HepG2 (cell line): ENCODE data around the gene GAS2L1. TPM values are rescaled to one million over a fixed set of nuclear protein-coding genes. Genes with fewer than 3 reads are reported as not detected.
A peak's percentile ranks its signal among the peaks of the same experiment; 100 is the strongest.

Experiments used
- ATAC-seq: fragments of 200-7000 bp; cut with Tn5 transposase; 3 replicates; pipeline ENCODE4 v1.9.1; 2020; ENCODE audit warnings: mild to moderate bottlenecking, moderate library complexity
- BruUV-seq: library from RNA; stranded (reverse); fragments of 400-500 nt; replicated peaks from 2 replicates; lab custom pipeline; 2021; lab: Mats Ljungman, UMichigan
- CTCF ChIA-PET: fragments of 300-600 bp; formaldehyde crosslinking; extraction: SDS; loops from one replicate; lab custom pipeline; 2021; ENCODE audit warnings: low total read pairs, inconsistent platforms, low intra/inter-chr PET ratio; lab: Yijun Ruan, JAX
- POLR2A ChIA-PET: fragments of 350-600 bp; sonication (Branson Sonifier 250); formaldehyde crosslinking; loops from one replicate; lab custom pipeline; 2020; ENCODE audit warnings: antibody characterized with exemption, inconsistent platforms; lab: Yijun Ruan, JAX
- DNase-seq: peaks from one replicate; pipeline ENCODE4 v3.0.0-alpha.2; 2015; ENCODE audit warnings: low spot score
- FAIRE-seq: peaks from 3 replicates; lab custom pipeline; 2011; peaks lifted over from hg19 to GRCh38; lab: Jason Lieb, UNC
- H2AFZ ChIP-seq: one replicate; pipeline ENCODE4 v1.6.1; 2011; ENCODE audit warnings: low read length, inconsistent platforms
- H3K27ac ChIP-seq: fragments of 300-600 bp; 3 replicates; pipeline ENCODE4 v1.8.0; 2011; ENCODE audit warnings: mixed run types, mild to moderate bottlenecking, mixed read lengths, low read length, inconsistent platforms; ENCODE audit not compliant: insufficient read depth; ENCODE audit errors: extremely low read length
- H3K27me3 ChIP-seq, 2 experiments: fragments of 200-600 bp in 1 of 2; 2 replicates in 1 of 2; 3 replicates in 1 of 2; pipeline versions ENCODE4 v1.6.0 to v1.8.0; 2011; ENCODE audit warnings: low read length in 2 of 2, mild to moderate bottlenecking in 2 of 2, moderate library complexity in 2 of 2, inconsistent platforms in 1 of 2; ENCODE audit not compliant: insufficient read depth in 2 of 2, control insufficient read depth in 1 of 2
- H3K36me3 ChIP-seq, 2 experiments: fragments of 200-600 bp in 1 of 2; replicated peaks in 1 of 2; 2 replicates in 1 of 2; 3 replicates in 1 of 2; pipeline versions ENCODE4 v1.5.1 to v1.8.0; 2011; ENCODE audit warnings: low read length in 2 of 2, inconsistent platforms in 1 of 2; ENCODE audit not compliant: insufficient read depth in 2 of 2, control insufficient read depth in 1 of 2
- H3K4me1 ChIP-seq: 2 replicates; pipeline ENCODE4 v1.5.1; 2012; ENCODE audit warnings: low read length, inconsistent platforms; ENCODE audit not compliant: insufficient read depth
- H3K4me2 ChIP-seq: 2 replicates; pipeline ENCODE4 v1.6.0; 2011; ENCODE audit warnings: low read depth, low read length, inconsistent platforms
- H3K4me3 ChIP-seq, 3 experiments: fragments of 200-600 bp in 1 of 3; sonication (generic), shearing (Covaris generic) in 1 of 3; replicated peaks in 1 of 3; 2 replicates each; pipeline ENCODE4 v1.5.1; 2011 to 2016; ENCODE audit warnings: low read length in 3 of 3, inconsistent platforms in 2 of 3, low read depth in 2 of 3, mild to moderate bottlenecking in 2 of 3, control low read depth in 1 of 3, mixed read lengths in 1 of 3; ENCODE audit not compliant: insufficient read depth in 1 of 3
- H3K79me2 ChIP-seq: one replicate; pipeline ENCODE4 v1.6.1; 2011; ENCODE audit warnings: low read length, inconsistent platforms; ENCODE audit not compliant: insufficient read depth
- H3K9ac ChIP-seq: 2 replicates; pipeline ENCODE4 v1.6.0; 2011; ENCODE audit warnings: mild to moderate bottlenecking, low read depth, low read length, inconsistent platforms; ENCODE audit not compliant: insufficient read depth
- H3K9me3 ChIP-seq: 2 replicates; pipeline ENCODE4 v1.5.1; 2012; ENCODE audit warnings: mild to moderate bottlenecking, low read length
- H4K20me1 ChIP-seq: 2 replicates; pipeline ENCODE4 v1.6.0; 2011; ENCODE audit warnings: inconsistent platforms, mild to moderate bottlenecking, low read length, moderate library complexity; ENCODE audit not compliant: insufficient read depth
- ARNT ChIP-seq: fragments of 450-650 bp; IDR thresholded peaks from 2 replicates; pipeline ENCODE4 v1.6.1; 2017
- HDAC1 ChIP-seq: sonication (generic); formaldehyde crosslinking; IDR thresholded peaks from 2 replicates; pipeline ENCODE4 v1.5.1; 2020; ENCODE audit warnings: mild to moderate bottlenecking, missing genetic modification reagents
- JUND ChIP-seq: sonication (generic); formaldehyde crosslinking; IDR thresholded peaks from 2 replicates; pipeline ENCODE4 v1.8.0; 2022; ENCODE audit warnings: mild to moderate bottlenecking, missing genetic modification reagents
- MXI1 ChIP-seq: IDR thresholded peaks from 3 replicates; pipeline ENCODE4 v1.6.1; 2012; ENCODE audit warnings: low read depth, low read length, inconsistent platforms, borderline replicate concordance
- PAX8 ChIP-seq: sonication (generic); formaldehyde crosslinking; IDR thresholded peaks from 2 replicates; pipeline ENCODE4 v1.8.0; 2022; ENCODE audit warnings: mild to moderate bottlenecking, missing genetic modification reagents, borderline replicate concordance
- RFX1 ChIP-seq: fragments of 450-650 bp; IDR thresholded peaks from 2 replicates; pipeline ENCODE4 v1.6.1; 2017
- RFX5 ChIP-seq: IDR thresholded peaks from 2 replicates; pipeline ENCODE4 v1.6.1; 2011; ENCODE audit warnings: low read depth, low read length, improper control_type of control experiment
- SIN3A ChIP-seq: IDR thresholded peaks from 2 replicates; pipeline ENCODE4 v1.6.1; 2011; ENCODE audit warnings: low read depth, mild to moderate bottlenecking, control low read depth, low read length, borderline replicate concordance
- SIX1 ChIP-seq: sonication (generic); formaldehyde crosslinking; IDR thresholded peaks from 2 replicates; pipeline ENCODE4 v1.4.0; 2020; ENCODE audit warnings: missing genetic modification reagents, borderline replicate concordance
- SP5 ChIP-seq: IDR thresholded peaks from 2 replicates; pipeline ENCODE4 v1.6.1; 2016; ENCODE audit warnings: low read depth, borderline replicate concordance
- TAF15 ChIP-seq: fragments of 200-400 bp; formaldehyde crosslinking; IDR thresholded peaks from one replicate; pipeline ENCODE4 v1.6.1; 2018; ENCODE audit warnings: mild to moderate bottlenecking, low read depth, low read length; ENCODE audit not compliant: poor library complexity, severe bottlenecking
- ZBTB21 ChIP-seq: sonication (generic); formaldehyde crosslinking; IDR thresholded peaks from 2 replicates; pipeline ENCODE4 v1.4.0; 2020; ENCODE audit warnings: missing genetic modification reagents
- ZFP90 ChIP-seq: sonication (generic); formaldehyde crosslinking; IDR thresholded peaks from 2 replicates; pipeline ENCODE4 v1.8.0; 2022; ENCODE audit warnings: missing genetic modification reagents, mild to moderate bottlenecking, inconsistent platforms, borderline replicate concordance
- ZKSCAN1 ChIP-seq: fragments of 150-350 bp; IDR thresholded peaks from 2 replicates; pipeline ENCODE4 v1.6.1; 2014; ENCODE audit warnings: low read length
- WGBS: methylation state at CpG from one replicate; pipeline ENCODE4 v1.1.6; 2017; ENCODE audit warnings: low lambda C conversion rate; 5-methylcytosine and 5-hydroxymethylcytosine counted together
- in situ Hi-C: cut with HindIII; loops from 2 replicates; pipeline ENCODE4 v1.10.0; 2017; ENCODE audit warnings: low pct_unique_long_range_greater_than_20kb; ENCODE audit not compliant: extremely low pct_ligation_motif_present
- intact Hi-C: fragments of 100-400 bp; cut with micrococcal nuclease; formaldehyde crosslinking; loops from one replicate; pipeline ENCODE4 v1.10.0; 2022; ENCODE audit not compliant: unreplicated experiment
- polyA plus RNA-seq, 8 experiments: library from polyadenylated mRNA; depleted of rRNA in 3 of 8; stranded (reverse) in 7 of 8; unstranded in 1 of 8; fragments of >200 nt; fragmentation: Illumina TruSeq in 4 of 8; extraction: Trizol in 4 of 8; gene quantifications; 2 replicates each; pipeline versions ENCODE4 v1.2.1 to v1.2.3, GENCODE V29; 2011 to 2016; ENCODE audit warnings: low read depth in 4 of 8, missing spikeins in 1 of 8, mixed read lengths in 1 of 8; ENCODE audit not compliant: insufficient read depth in 1 of 8
- total RNA-seq, 5 experiments: library from RNA; depleted of rRNA; stranded (reverse); fragments of >200 nt; fragmentation: Illumina TruSeq; extraction: Trizol; gene quantifications; 2 replicates each; pipeline ENCODE4 v1.2.3, GENCODE V29; 2016; ENCODE audit warnings: low read depth in 1 of 5
- TF ChIP-seq, protein P1 (sequence below): sonication (generic); formaldehyde crosslinking; IDR thresholded peaks from 2 replicates; pipeline ENCODE4 v1.9.0; 2022; ENCODE audit warnings: missing genetic modification reagents, mild to moderate bottlenecking, borderline replicate concordance
- TF ChIP-seq, protein P2 (sequence below): sonication (generic); formaldehyde crosslinking; IDR thresholded peaks from 2 replicates; pipeline ENCODE4 v1.4.0; 2020; ENCODE audit warnings: missing genetic modification reagents; ENCODE audit errors: not compliant biosample characterization

Gene GAS2L1
- total and polyA plus RNA-seq, 2 of the 13 experiments (the other 11 are each of a cell fraction or from before 2014, with no cell fraction given), result 1.8 to 3.3 TPM

DNA sequence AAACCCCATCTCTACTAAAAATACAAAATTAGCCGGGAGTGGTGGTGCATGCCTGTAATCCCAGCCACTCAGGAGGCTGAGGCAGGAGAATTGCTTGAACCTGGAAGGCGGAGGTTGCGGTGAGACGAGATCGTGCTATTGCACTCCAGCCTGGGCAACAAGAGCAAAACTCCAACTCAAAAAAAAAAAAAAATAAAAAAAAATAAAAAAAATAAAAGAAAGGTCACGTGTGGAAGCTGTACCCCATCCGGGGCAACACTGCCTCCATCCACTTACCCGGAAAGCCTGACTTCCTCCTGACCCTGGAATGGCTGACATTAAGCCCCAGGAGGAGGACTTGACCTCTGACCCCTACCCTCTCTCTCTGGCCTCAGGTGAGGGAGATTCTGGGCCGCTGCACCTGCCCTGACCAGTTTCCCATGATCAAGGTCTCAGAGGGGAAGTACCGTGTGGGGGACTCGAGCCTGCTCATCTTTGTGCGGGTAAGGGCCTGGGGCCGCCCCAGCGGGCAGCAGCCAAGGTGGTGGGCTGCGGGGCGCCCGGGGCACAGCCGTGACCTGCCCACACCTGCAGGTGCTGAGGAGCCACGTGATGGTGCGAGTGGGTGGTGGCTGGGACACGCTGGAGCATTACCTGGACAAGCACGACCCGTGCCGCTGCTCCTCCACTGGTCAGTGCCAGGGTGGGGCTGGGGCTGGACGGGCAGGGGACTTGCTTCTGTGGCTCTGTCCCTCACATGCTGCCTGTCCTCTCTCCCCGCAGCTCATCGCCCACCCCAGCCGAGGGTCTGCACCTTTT, 3.8 kb downstream of the GAS2L1 start:
- FAIRE-seq (no peak), ATAC-seq (no peak), DNase-seq (no peak)
- H3K4me1 ChIP-seq, result peaks cover 66% of the 10 kb centered on the region
- no peak overlapping the region; the same call in 1 of the 2 replicates for H3K4me2 ChIP-seq
- H4K20me1 ChIP-seq, result no peaks in the 10 kb centered on the region
- ChIA-PET POLR2A (no interaction called here), CTCF (no interaction called here)
- no peak overlapping the region for H3K4me3 ChIP-seq
- H3K79me2 ChIP-seq, result no peaks in the 10 kb centered on the region
- H3K27me3 ChIP-seq, result peaks cover 5 to 23% of the 10 kb centered on the region in 2 experiments; a peak in 4 of 5 replicates
- intact Hi-C loops, result no loop called here
- WGBS, result 58% methylated on average over 14 of the region's 28 CpGs
- no peaks in the 10 kb centered on the region for H3K9me3 ChIP-seq
- in situ Hi-C loops, result no loop called here
- no peak for TF ChIP-seq SIX1
- TF ChIP-seq TAF15, result peak; percentile 14
- BruUV-seq, result no TSS peak
- no peaks in the 10 kb centered on the region for H3K36me3 ChIP-seq
- no peak overlapping the region for H3K9ac ChIP-seq
- no peak overlapping the region for H3K27ac ChIP-seq
- H2AFZ ChIP-seq, result no peak overlapping the region

DNA sequence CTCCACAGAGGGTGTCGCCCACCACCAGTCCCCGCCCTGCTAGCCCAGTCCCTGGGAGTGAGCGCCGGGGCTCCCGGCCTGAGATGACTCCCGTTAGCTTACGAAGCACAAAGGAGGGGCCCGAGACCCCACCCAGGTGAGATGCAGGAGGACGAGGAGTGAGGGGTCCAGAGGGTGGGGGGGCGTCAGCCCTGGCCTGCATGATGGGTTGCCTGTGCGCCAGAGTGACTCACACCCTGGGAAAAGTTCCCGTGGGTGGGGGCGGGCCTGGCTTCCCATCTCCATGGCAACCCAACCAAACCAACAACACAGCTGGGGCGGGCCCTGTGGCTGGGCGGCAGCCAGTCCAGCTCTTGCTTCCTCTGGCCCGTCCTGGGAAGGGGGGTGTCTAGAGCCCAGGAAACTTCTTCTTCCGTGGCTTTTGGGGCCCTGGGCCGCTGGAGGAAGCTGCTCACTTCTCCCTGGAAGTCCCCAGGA, 4.5 kb downstream of the GAS2L1 start:
- ChIA-PET CTCF (no interaction called here), POLR2A (no interaction called here)
- no peaks in the 10 kb centered on the region for H4K20me1 ChIP-seq
- H3K36me3 ChIP-seq, result no peaks in the 10 kb centered on the region
- in situ Hi-C loops (no loop called here), intact Hi-C loops (no loop called here)
- no peak overlapping the region for H2AFZ ChIP-seq
- H3K79me2 ChIP-seq, result no peaks in the 10 kb centered on the region
- H3K27ac ChIP-seq, result no peak overlapping the region
- no peak overlapping the region for H3K4me3 ChIP-seq
- BruUV-seq, result no TSS peak
- ATAC-seq (peak; percentile 47), DNase-seq (peak; percentile 73), FAIRE-seq (no peak)
- no peaks in the 10 kb centered on the region for H3K9me3 ChIP-seq
- H3K27me3 ChIP-seq, result peaks cover 5 to 26% of the 10 kb centered on the region in 2 experiments; a peak in 4 of 5 replicates
- H3K9ac ChIP-seq, result no peak overlapping the region
- peak overlapping the region; percentile 27; the same call in 1 of the 2 replicates for H3K4me2 ChIP-seq
- WGBS, result 55% methylated on average over 8 of the region's 18 CpGs
- peaks cover 60% of the 10 kb centered on the region for H3K4me1 ChIP-seq
- TF ChIP-seq JUND (CRISPR knock-in tag), result 0 out of 2 replicates have a peak, but pooled peaks have one; percentile 28
- no peak for TF ChIP-seq ZBTB21 (CRISPR knock-in tag)
- peak; percentile 84 for TF ChIP-seq RFX1
- no peak for TF ChIP-seq PAX8
- TF ChIP-seq ZKSCAN1, result no peak
- TF ChIP-seq, protein P1, sequence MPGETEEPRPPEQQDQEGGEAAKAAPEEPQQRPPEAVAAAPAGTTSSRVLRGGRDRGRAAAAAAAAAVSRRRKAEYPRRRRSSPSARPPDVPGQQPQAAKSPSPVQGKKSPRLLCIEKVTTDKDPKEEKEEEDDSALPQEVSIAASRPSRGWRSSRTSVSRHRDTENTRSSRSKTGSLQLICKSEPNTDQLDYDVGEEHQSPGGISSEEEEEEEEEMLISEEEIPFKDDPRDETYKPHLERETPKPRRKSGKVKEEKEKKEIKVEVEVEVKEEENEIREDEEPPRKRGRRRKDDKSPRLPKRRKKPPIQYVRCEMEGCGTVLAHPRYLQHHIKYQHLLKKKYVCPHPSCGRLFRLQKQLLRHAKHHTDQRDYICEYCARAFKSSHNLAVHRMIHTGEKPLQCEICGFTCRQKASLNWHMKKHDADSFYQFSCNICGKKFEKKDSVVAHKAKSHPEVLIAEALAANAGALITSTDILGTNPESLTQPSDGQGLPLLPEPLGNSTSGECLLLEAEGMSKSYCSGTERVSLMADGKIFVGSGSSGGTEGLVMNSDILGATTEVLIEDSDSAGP (CRISPR knock-in tag), result peak; percentile 53; the same call in 1 of the 2 replicates
- 0 out of 2 replicates have a peak, but pooled peaks have one; percentile 51 for TF ChIP-seq SIN3A
- TF ChIP-seq MXI1, result peak; percentile 78; the same call in 1 of the 3 replicates
- no peak for TF ChIP-seq ARNT
- 0 out of 2 replicates have a peak, but pooled peaks have one; percentile 20 for TF ChIP-seq HDAC1
- TF ChIP-seq, protein P2, sequence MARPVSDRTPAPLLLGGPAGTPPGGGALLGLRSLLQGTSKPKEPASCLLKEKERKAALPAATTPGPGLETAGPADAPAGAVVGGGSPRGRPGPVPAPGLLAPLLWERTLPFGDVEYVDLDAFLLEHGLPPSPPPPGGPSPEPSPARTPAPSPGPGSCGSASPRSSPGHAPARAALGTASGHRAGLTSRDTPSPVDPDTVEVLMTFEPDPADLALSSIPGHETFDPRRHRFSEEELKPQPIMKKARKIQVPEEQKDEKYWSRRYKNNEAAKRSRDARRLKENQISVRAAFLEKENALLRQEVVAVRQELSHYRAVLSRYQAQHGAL (CRISPR knock-in tag), result no peak
- TF ChIP-seq ZFP90 (CRISPR knock-in tag), result no peak
- TF ChIP-seq RFX5, result no peak
- TF ChIP-seq SP5 (CRISPR knock-in tag), result peak; percentile 19; the same call in 1 of the 2 replicates
